Measurements from ENCODE around the gene ADAMTSL5.
A peak's percentile ranks its signal among the peaks of the same experiment; 100 is the strongest.
"Not testable (repeated sequence)": the region's sequence is repeated elsewhere in the genome, so short reads cannot be mapped to it uniquely, and the experiment has no call there.

Gene ADAMTSL5

DNA sequence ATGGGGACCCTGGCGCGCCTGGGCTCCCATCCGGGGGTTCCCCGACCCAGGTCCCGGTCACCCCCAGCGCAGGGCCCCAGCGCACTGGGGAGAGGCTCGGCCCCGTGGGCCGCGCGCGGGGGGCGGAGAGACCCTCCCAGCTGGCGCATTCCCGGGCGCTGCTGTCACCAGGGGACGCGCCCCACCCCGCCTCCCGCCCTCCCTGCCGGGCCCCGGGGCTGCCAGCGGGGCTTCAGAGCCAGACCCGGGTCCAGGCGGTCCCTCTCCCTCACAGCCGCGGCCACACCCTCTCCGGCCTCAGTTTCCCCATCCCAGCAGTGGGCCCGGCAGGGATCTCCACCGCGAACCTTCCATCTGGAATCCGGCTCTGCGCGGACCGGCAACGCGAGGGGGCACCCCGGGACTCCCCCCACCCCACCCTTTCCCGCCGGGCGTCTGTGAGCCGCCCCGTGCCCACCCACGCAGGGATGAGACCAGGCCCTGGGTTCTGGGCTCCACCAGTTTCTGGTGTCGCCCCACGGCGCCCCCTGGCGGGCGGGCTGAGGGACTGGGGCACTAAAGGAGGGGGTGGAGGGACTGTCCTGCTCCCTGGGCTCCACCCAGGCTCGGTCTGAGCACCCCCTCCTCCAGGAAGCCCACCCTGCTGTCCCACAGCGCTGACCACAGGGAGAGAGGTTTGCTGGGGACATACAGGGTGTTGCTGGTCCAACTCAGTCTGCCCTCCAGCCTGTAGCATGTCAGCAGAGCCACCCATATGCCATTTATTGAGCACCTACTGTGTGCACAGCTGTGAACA lies 878 bp upstream of the ADAMTSL5 start:
- DNase-seq (ENCODE audit: low spot score): no peak

DNA sequence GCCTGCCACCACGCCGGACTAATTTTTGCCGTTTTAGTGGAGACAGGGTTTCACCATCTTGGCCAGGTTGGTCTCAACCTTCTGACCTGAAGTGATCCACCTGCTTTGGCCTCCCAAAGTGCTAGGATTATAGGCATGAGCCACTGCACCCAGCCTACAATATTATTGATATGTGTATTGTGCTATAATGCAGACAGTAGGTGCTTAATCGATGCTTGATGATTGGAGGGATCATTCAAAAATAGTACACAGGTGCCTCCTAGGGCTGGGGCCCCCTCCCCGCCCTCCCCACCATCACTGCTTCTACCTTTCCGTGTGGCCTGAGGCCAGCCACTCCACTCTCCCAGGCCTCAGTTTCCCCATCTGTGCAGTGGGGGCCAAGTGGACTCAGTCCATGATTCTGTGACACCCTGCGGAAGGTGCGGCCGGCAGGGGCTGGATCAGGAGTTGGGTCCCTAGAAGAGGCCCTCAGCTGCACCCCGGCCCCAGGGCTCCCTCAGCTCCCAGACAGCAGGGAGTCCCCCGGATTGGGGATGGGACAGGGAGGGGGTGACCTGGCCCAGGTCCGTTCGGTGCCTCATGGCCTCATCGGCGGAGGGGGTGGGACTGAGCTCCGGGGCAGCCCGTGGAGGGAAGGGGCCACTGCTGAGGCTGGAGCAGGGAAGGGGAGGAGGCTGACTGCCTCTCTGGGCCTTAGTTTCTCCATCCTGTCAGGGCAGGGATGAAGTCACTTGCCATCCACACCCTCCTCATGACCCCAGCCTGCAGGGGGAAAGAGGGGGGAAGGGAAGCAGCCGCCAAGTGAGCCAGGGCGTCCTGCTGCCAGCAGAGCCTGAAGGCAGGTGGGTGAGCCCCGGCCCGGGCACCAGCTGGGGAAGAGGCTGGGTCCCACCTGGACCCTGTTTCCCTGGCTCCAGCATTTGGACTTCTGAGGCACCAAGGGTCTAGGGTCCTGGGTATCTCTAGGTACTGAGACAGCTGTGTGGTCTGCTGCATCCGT lies 1.2 kb downstream of the ADAMTSL5 start:
- no peak for DNase-seq (ENCODE audit: low spot score)

- DNase-seq (ENCODE audit: low spot score): no peak
Measured at GRCh38 chr19:1510807-1511206, 2.0 kb downstream of the ADAMTSL5 start.

DNA sequence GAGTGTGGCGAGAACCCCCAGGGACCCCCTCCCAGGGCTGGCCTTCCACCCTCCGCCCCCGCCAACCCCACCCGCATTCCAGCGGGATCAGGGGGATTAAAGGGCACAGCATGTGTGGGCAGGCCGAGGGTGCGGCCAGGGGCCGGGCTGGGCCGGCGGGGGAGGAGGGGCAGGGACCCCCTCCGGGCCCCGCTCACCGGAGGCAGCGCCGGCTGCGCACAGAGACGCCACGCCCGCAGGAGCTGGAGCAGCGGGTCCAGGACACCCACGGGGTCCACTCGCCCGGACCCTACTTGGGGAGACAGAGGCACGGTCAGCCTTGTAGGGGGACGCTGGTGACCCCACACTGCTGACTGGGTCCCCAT lies 2.4 kb downstream of the ADAMTSL5 start:
- DNase-seq (ENCODE audit: low spot score): no peak

GRCh38 chr19:1509602-1510441 lies 3.0 kb downstream of the ADAMTSL5 start:
- DNase-seq (ENCODE audit: low spot score): no peak

DNA sequence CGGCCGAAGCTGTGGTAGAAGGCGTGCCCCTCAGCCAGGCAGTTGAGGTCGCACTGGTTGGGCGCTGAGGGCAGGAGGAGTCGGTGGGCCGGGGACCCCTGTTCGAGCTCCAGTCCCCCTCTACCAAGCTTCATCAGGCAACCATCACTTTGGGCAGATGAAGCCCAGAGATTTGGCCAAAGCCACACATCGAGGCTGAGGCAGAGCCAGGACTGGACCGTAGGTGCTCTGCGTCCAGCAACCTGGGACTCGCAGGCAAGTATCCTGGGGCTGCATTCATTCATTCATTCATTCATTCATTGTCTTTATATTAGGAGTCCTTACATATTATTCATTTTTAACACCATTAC lies 4.3 kb downstream of the ADAMTSL5 start:
- DNase-seq (ENCODE audit: low spot score): no peak

GRCh38 chr19:1507763-1508506 lies 4.9 kb downstream of the ADAMTSL5 start:
- DNase-seq (ENCODE audit: low spot score): peak; percentile 90

GRCh38 chr19:1507192-1507660 lies 5.6 kb downstream of the ADAMTSL5 start:
- no peak for DNase-seq (ENCODE audit: low spot score)

DNA sequence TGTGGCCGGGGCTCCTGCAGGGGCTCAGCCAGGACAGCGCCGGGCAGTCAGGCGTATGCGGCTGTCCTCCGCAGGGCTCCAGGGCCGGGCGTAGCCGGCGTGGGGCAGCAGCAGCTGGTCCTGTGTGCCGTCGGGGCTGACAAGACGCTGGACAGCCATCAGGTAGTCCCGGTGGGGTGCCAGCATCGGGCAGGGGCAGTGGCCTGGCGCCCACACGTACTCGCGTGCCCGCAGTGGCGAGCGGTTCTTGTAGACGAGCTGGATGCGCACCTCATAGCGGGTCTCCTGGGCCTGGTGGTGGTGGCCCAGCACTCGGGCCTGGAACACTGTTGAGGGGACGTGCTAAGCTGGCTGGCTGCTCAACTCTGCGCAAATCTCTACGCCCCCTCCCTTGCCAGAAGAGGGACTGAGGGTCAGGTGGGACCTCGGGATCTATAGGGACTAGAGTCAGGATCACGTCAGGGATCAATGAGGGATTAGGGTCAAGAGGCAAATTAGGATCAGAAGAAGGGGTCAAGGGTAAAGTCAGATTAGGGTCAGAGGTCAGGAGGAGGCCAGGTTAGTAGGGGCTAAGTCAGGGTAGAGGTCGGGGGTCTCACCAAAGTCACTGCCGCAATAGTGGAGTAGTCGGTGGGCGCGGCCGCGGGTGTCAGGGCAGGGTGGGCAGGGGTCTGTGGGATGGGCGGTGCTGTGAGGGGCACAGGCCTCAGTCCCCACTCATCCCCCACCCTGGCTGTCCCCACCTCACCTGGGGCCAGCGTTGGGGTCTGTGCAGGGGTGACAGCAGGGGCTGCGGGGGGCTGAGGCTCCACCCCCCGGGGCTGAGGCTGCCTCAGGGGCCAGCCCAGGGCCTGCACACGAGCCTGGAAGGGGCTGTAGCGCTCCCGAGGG lies 6.6 kb downstream of the ADAMTSL5 start:
- DNase-seq (ENCODE audit: low spot score): no peak

DNA sequence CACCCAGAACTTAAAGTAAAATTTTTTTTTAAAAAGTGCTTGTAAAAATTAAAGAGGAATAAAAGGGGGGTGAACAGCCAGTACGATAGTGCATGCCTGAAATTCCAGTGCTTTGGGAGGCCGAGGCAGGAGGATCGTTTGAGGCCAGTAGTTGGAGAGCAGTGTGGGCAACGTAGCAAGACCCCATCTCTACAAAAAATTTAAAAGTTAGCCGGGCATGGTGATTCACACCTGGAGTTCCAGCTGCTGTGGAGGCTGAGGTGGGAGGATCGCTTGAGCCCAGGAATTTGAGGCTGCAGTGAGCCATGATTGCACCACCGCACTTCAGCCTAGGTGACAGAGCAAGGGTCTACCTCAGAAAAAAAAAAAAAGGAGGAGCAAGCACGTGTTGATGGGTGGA lies 7.8 kb downstream of the ADAMTSL5 start:
- DNase-seq (ENCODE audit: low spot score): no peak

DNA sequence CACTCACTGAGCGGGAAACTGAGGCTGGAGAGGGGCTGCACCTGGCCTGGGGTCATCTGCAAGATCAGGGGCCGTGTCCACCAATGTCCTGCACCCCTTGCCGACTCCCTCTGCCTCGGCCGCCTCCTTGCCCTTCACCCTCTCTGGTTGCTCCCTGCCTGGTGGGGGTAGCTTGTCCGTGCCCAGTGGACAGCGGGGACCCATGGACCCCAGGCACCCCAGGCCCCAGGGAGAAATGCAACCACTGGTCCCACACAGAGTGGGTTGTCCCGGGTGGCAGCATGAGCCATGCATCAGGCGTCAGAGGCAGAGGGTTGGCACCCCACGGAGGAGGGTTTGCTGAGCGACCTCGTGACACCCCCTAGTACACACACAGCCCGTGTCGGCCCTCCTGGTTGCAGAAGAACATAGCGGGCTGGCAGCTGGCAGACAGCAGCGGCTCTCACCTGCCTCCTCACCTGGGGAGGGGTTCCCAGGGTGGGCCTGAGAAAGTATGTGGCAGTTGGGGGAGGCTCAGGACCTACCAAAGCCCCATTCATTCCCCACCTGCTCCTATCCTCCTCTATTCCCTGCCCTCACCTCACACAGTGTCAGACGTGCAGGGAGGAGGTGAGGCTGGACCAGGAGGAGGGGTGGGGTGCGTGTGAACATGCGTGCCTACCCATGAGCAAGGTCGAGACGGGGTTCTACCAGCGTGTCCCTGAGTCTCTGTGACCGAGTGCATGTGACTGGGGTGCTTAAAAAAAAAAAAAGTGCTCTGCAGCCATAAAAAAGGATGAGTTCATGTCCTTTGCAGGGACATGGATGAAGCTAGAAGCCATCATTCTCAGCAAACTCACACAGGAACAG lies 8.7 kb downstream of the ADAMTSL5 start:
- DNase-seq (ENCODE audit: low spot score): no peak

DNA sequence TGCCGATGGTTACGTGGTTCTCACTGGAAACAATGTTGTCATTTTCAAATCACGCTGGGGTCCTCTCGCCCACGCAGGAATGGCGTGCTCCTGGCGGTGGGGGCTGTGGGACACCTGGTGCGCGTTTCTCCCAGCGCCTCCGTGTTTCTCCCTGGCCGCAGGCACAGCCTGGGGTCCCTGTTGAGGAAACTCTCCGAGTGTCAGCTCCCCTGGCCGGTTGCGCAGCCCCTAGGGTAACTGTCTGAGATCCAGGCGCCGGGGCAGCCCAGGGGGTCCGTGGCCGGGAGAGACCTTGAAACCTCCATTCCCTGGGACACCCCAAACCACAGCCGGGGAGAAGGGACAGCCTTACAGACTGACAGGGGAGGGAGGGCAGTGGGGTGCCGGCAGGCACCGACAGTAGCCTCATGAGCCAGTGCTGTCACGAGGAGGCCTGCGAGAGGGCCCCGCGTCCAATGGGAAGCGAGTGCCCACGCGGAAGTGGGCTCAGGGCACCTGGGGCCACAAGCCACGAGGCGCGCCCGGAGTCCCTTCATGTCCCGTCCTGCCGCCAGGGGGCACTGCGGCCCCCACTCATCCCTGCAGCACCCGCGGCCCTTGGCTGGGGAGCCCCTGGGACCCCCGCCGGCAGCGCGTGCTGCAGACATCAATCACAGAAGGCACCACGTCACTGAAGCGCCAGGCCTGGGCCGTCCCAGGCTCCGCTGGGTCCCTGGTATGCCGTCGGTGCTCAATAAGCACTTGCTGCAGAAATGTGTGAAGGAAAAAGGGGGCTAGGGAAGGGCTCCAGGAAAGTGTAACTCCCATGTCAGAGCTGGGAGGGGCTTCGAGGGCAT lies 9.5 kb downstream of the ADAMTSL5 start:
- DNase-seq (ENCODE audit: low spot score): peak; percentile 30

GRCh38 chr19:1502433-1503088 lies 10.3 kb downstream of the ADAMTSL5 start:
- DNase-seq (ENCODE audit: low spot score): no peak

DNA sequence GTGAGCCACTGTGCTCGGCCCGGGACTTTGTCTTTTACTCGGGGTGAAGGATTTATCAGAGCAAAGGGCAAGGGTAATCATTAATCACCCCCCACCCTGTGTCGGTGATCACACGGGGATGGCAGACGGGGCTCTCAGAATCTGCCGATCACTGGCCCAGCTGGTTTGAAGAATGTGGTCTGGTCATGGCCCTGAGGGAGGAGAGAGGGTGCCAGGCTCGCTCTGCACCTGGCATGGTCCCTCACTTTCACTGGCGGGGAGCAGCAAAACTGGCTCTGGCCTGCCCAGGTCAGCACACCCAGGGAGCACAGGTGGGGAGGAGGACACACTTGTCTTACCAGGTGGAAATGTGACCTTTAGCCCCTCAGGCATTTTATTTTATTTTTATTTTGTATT lies 11.6 kb downstream of the ADAMTSL5 start:
- DNase-seq (ENCODE audit: low spot score): no peak

GRCh38 chr19:1499231-1499630 lies 13.6 kb downstream of the ADAMTSL5 start:
- DNase-seq (ENCODE audit: low spot score): not testable (repeated sequence)

GRCh38 chr19:1497578-1498235 lies 15.1 kb downstream of the ADAMTSL5 start:
- no peak for DNase-seq (ENCODE audit: low spot score)

Data from pons (tissue), 1 donor.